ENCODE results near the gene GMFB. TPM values are rescaled to one million over a fixed set of nuclear protein-coding genes. Genes with fewer than 3 reads are reported as not detected.
A peak's percentile ranks its signal among the peaks of the same experiment; 100 is the strongest.

Gene GMFB
- total RNA-seq, 2 experiments from 2014 or later = 35.8 to 37.2 TPM

GRCh38 chr14:54509546-54510501, 21.0 kb upstream of the GMFB start, which contains the start of gene CGRRF1:
TSS of gene CGRRF1 (plus strand) at chr14:54509906. CDS start at chr14:54509960, 54 bp downstream.
- H3K27ac Mint-ChIP-seq = peak within 1 kb of the TSS; percentile 89
- peak within 1 kb of the TSS; percentile 92 for H3K4me3 Mint-ChIP-seq
- DNase-seq = peak; percentile 95
- H3K4me1 Mint-ChIP-seq = peaks cover 33% of the 10 kb centered on the region
- ChIA-PET CTCF (interaction anchor here (0.7 to 3.3 kb wide), 13 partner anchors 9 to 264 kb away, joined by 3 to 13 read pairs (median 3); no protein-coding TSS in a partner anchor), POLR2A (interaction anchor here (0.9 kb wide), 1 partner anchor 21 kb away, joined by 4 read pairs; the partner anchor contains the start of gene GMFB)
- H3K36me3 Mint-ChIP-seq (ENCODE audit: low read depth) = peaks cover 11% of the 10 kb centered on the region
- no peaks in the 10 kb centered on the region for H3K9me3 Mint-ChIP-seq
- peaks cover 7% of the 10 kb centered on the region for H3K27me3 Mint-ChIP-seq

DNA sequence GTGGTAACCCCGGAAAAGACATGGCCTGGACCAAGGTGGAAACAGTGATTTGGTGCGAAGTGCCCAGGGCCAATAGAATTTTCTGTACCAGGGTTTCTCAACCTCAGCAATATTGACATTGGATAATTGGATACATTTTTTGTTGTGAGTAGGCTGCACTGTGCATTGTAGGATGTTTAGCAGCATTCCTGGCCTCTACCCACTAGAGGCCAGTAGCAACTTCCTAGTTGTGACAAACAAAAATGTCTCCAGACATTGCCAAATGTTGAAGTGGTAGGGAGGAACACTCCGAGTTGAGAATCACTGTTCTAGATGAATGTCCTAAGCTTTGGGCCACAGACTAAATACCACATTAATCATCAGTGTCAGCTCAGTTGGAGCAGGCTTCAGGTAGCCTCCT, 14.7 kb upstream of the GMFB start:
- H3K27me3 Mint-ChIP-seq = peaks cover 24% of the 10 kb centered on the region

GRCh38 chr14:54502602-54503001, 13.8 kb upstream of the GMFB start:
- CTCF ChIA-PET = no interaction called here
- DNase-seq = no peak
- Mint-ChIP-seq H3K27me3 (peaks cover 25% of the 10 kb centered on the region), H3K27ac (no peak overlapping the region), H3K36me3 (ENCODE audit: low read depth) (no peaks in the 10 kb centered on the region), H3K4me1 (no peaks in the 10 kb centered on the region), H3K4me3 (no peak overlapping the region), H3K9me3 (no peaks in the 10 kb centered on the region)
- POLR2A ChIA-PET = no interaction called here

More for the DNA sequence above, 14.7 kb upstream of the GMFB start:
- Mint-ChIP-seq H3K4me1 (no peaks in the 10 kb centered on the region), H3K36me3 (ENCODE audit: low read depth) (no peaks in the 10 kb centered on the region), H3K4me3 (no peak overlapping the region), H3K27ac (no peak overlapping the region), H3K9me3 (no peaks in the 10 kb centered on the region)
- ChIA-PET CTCF (interaction anchor here (1.1 to 1.4 kb wide), 2 partner anchors 271 to 399 kb away, joined by 3 to 5 read pairs; partner anchors contain the start of gene GCH1), POLR2A (no interaction called here)
- no peak for DNase-seq

- no peaks in the 10 kb centered on the region for H3K36me3 Mint-ChIP-seq (ENCODE audit: low read depth)
- no peaks in the 10 kb centered on the region for H3K4me1 Mint-ChIP-seq
- no peak overlapping the region for H3K4me3 Mint-ChIP-seq
- DNase-seq = no peak
- H3K27me3 Mint-ChIP-seq = peaks cover 21% of the 10 kb centered on the region
- ChIA-PET POLR2A (no interaction called here), CTCF (no interaction called here)
- no peaks in the 10 kb centered on the region for H3K9me3 Mint-ChIP-seq
- H3K27ac Mint-ChIP-seq = no peak overlapping the region
Observed at GRCh38 chr14:54501480-54501879, 12.7 kb upstream of the GMFB start.

DNA sequence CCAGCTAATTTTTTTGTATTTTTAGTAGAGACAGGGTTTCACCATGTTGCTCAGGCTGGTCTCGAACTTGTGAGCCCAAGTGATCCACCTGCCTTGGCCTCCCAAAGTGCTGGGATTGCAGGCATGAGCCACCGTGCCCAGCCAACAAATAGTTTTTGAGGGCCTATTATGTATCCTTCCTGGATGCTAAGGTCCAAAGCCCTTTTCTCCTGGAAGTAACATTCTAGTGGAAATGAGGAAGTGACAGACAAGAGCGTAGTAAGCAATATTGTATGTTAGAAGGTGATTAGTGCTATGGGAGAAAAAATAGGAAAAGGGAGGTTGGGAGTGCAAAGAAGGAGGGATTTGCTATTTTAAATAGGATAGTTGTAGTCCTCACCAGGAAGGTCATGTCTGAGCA, 12.0 kb upstream of the GMFB start:
- Mint-ChIP-seq H3K4me1 (peaks cover 2% of the 10 kb centered on the region), H3K9me3 (no peaks in the 10 kb centered on the region), H3K36me3 (ENCODE audit: low read depth) (no peaks in the 10 kb centered on the region), H3K27ac (no peak overlapping the region), H3K4me3 (no peak overlapping the region), H3K27me3 (peaks cover 23% of the 10 kb centered on the region)
- ChIA-PET POLR2A (no interaction called here), CTCF (no interaction called here)
- DNase-seq = no peak

DNA sequence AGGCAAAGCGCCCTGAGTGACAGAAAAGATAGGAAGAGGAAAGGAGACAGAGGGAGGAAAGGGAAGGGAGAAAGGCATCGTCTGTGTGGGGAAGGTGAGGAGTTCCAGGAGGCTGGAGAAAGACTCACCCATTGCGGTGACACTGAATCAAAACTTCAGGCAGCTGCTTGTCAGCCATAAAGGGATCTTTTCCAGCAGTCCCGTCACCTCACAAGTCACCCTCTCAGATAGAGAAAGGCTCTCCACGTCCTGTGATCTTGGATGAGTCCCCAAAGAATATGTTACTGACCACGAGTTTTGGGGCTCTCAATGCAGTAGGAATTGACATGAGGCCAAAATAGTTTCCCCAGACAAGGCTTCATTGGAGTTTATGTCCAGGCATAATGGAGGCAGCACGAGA, 9.8 kb upstream of the GMFB start:
- Mint-ChIP-seq H3K4me3 (no peak overlapping the region), H3K36me3 (ENCODE audit: low read depth) (no peaks in the 10 kb centered on the region), H3K4me1 (peaks cover 2% of the 10 kb centered on the region), H3K27me3 (peaks cover 22% of the 10 kb centered on the region), H3K27ac (no peak overlapping the region), H3K9me3 (no peaks in the 10 kb centered on the region)
- ChIA-PET POLR2A (no interaction called here), CTCF (interaction anchor here (1.7 kb wide), 1 partner anchor 9 kb away, joined by 5 read pairs; no protein-coding TSS in a partner anchor)
- DNase-seq = no peak

GRCh38 chr14:54498095-54498531, 9.3 kb upstream of the GMFB start:
- Mint-ChIP-seq H3K4me3 (no peak overlapping the region), H3K9me3 (no peaks in the 10 kb centered on the region), H3K4me1 (peaks cover 2% of the 10 kb centered on the region), H3K36me3 (ENCODE audit: low read depth) (no peaks in the 10 kb centered on the region), H3K27ac (no peak overlapping the region), H3K27me3 (peaks cover 22% of the 10 kb centered on the region)
- ChIA-PET CTCF (interaction anchor here (1.7 kb wide), 1 partner anchor 9 kb away, joined by 5 read pairs; no protein-coding TSS in a partner anchor), POLR2A (no interaction called here)
- no peak for DNase-seq

DNA sequence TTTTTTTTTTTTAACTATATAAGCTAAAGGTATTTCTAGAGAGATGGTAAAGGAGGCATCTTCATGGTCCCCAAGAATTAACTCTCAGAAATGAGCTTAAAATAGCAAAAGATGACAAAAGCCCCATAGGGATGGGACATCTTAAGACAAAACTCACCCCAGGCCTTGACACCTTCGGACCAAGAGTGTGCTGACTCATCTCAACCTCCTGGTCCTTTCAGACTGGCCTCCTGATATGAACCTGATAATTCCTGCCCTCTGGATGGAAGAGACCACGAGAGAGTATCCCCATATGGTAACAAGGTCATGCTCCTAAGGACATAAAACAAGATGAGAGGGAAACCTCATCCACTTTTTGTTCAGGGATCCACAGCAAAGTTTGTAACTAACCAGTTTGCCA, 8.4 kb upstream of the GMFB start:
- Mint-ChIP-seq H3K4me3 (no peak overlapping the region), H3K27me3 (peaks cover 21% of the 10 kb centered on the region), H3K36me3 (ENCODE audit: low read depth) (no peaks in the 10 kb centered on the region), H3K9me3 (no peaks in the 10 kb centered on the region), H3K4me1 (peaks cover 2% of the 10 kb centered on the region), H3K27ac (no peak overlapping the region)
- POLR2A ChIA-PET = no interaction called here
- DNase-seq = no peak
- CTCF ChIA-PET = interaction anchor here (1.2 kb wide), 1 partner anchor 13 kb away, joined by 3 read pairs; the partner anchor contains the start of gene CGRRF1

GRCh38 chr14:54493293-54493692, 4.5 kb upstream of the GMFB start:
- POLR2A ChIA-PET = no interaction called here
- no peak for DNase-seq
- H3K9me3 Mint-ChIP-seq = no peaks in the 10 kb centered on the region
- H3K27ac Mint-ChIP-seq = no peak overlapping the region
- H3K27me3 Mint-ChIP-seq = peaks cover 4% of the 10 kb centered on the region
- CTCF ChIA-PET = no interaction called here
- H3K36me3 Mint-ChIP-seq (ENCODE audit: low read depth) = no peaks in the 10 kb centered on the region
- H3K4me3 Mint-ChIP-seq = no peak overlapping the region
- H3K4me1 Mint-ChIP-seq = peaks cover 20% of the 10 kb centered on the region

DNA sequence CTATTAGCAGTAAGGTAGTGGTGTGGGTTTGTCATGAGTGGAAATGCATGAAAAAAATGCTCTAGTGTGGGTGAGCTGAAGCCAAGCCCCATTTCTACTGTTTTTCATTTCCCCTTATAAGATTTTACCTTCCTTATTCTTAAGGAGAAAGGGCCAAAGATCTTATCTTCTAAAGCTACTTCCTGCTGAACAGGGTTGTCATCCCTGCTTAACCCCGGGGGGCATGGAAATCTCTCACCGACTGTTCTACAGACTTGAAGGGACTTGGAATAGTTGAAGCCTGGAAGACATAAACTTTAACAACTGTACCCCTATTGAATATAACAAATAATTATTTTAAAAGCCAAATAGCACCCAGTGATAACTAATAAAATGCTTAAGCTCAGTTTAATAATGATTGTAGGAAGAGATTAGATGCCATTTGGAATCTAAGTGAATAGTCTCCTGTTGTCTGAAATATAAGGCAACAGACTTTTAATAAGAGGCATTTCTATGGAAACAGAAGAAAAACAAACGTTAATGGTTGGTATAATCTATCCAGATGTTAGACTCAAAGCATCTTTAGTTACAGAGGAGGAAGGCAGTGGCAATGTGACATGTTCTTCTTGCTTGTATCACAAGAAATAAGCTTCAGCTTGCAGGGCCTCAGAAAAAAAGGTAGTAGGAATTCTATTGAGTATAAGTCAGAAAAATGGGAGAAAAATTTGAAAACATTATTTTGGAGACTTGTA, 1.8 kb upstream of the GMFB start:
- Mint-ChIP-seq H3K27ac (peak overlapping the region; percentile 25), H3K36me3 (ENCODE audit: low read depth) (peaks cover 11% of the 10 kb centered on the region), H3K4me3 (peak overlapping the region; percentile 83), H3K9me3 (peaks cover 3% of the 10 kb centered on the region), H3K4me1 (peaks cover 42% of the 10 kb centered on the region), H3K27me3 (no peaks in the 10 kb centered on the region)
- ChIA-PET POLR2A (no interaction called here), CTCF (interaction anchor here (1.2 to 1.9 kb wide), 3 partner anchors 16 to 282 kb away, joined by 3 to 4 read pairs (median 3); no protein-coding TSS in a partner anchor)
- DNase-seq = no peak

- peaks cover 3% of the 10 kb centered on the region for H3K9me3 Mint-ChIP-seq
- DNase-seq = no peak
- H3K4me1 Mint-ChIP-seq = peaks cover 50% of the 10 kb centered on the region
- H3K4me3 Mint-ChIP-seq = peak overlapping the region; percentile 83
- no peaks in the 10 kb centered on the region for H3K27me3 Mint-ChIP-seq
- ChIA-PET POLR2A (interaction anchor here (1.8 kb wide), 1 partner anchor 20 kb away, joined by 4 read pairs; the partner anchor contains the start of gene CGRRF1), CTCF (interaction anchor here (0.6 to 1.9 kb wide), 4 partner anchors 17 to 302 kb away, joined by 3 to 4 read pairs (median 4); no protein-coding TSS in a partner anchor)
- peaks cover 14% of the 10 kb centered on the region for H3K36me3 Mint-ChIP-seq (ENCODE audit: low read depth)
- H3K27ac Mint-ChIP-seq = peak overlapping the region; percentile 92
Observed at GRCh38 chr14:54489731-54490444, 1.1 kb upstream of the GMFB start.

DNA sequence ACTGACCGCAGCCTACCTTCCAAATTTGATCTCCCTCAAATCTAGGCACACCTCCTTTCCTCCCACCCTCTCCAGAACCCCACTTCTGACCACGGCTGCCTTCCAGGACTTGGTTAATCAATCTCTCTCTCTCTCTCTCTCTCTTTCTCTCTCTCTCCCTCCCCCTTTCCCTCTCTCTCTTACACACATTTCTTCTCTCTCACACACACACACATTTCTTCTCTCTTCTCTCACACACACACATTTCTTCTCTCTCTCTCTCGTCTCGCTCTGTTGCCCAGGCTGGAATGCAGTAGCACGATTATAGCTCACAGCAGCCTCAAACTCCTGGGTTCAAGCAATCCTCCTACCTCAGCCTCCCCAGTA, 521 bp upstream of the GMFB start:
- DNase-seq = no peak
- ChIA-PET CTCF (interaction anchor here (0.6 to 1.9 kb wide), 3 partner anchors 17 to 303 kb away, joined by 3 to 4 read pairs (median 4); no protein-coding TSS in a partner anchor), POLR2A (interaction anchor here (1.8 kb wide), 1 partner anchor 20 kb away, joined by 4 read pairs; the partner anchor contains the start of gene CGRRF1)
- peak overlapping the region; percentile 92 for H3K27ac Mint-ChIP-seq
- peaks cover 20% of the 10 kb centered on the region for H3K36me3 Mint-ChIP-seq (ENCODE audit: low read depth)
- H3K9me3 Mint-ChIP-seq = peaks cover 3% of the 10 kb centered on the region
- peaks cover 55% of the 10 kb centered on the region for H3K4me1 Mint-ChIP-seq
- peak overlapping the region; percentile 83 for H3K4me3 Mint-ChIP-seq
- no peaks in the 10 kb centered on the region for H3K27me3 Mint-ChIP-seq

Measured in activated CD4-positive, alpha-beta T cell treated with anti-CD3 and anti-CD28 coated beads, Interleukin-2, amount 10 ng/mL, durations not matched to agents 7 days and 5 days (primary cell).